Body of pancreas (tissue), 4 donors: ENCODE data around the gene KIF26A.

ENCODE experiments used
- POLR2A ChIP-seq, 3 donors: fragments of 450-650 bp; IDR thresholded peaks; one replicate each; pipeline ENCODE4 v1.6.1; 2016; ENCODE audit warnings: antibody characterized with exemption in 3 of 3, mild to moderate bottlenecking in 2 of 3
- TF ChIP-seq, protein P1 (sequence below), 7 experiments: fragments of 450-650 bp in 4 of 7; fragments of 200-600 bp in 3 of 7; sonication (generic) in 3 of 7; IDR thresholded peaks; one replicate each; pipeline ENCODE4 v1.5.1; 2016 to 2019; ENCODE audit warnings: antibody characterized with exemption in 7 of 7

DNA sequence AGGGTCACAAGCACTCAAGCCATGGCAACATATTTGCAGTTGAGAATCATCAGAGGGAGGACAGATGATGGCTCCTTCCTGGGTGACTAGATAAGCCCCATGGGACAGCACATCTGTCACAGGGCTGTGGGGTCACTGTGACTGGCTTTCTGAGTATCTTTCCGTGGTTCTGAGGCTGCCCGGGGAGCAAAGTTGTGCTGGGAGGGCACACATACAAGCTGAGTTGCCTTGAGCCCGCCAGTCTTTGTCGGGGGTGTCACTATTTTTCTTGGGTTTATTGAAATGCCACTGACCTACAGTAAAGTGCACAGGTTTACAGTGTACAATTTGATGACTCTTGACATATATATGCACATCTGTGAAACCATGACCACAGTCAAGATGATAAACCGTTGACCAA is 17.2 kb upstream of the KIF26A start:
- TF ChIP-seq, protein P1, sequence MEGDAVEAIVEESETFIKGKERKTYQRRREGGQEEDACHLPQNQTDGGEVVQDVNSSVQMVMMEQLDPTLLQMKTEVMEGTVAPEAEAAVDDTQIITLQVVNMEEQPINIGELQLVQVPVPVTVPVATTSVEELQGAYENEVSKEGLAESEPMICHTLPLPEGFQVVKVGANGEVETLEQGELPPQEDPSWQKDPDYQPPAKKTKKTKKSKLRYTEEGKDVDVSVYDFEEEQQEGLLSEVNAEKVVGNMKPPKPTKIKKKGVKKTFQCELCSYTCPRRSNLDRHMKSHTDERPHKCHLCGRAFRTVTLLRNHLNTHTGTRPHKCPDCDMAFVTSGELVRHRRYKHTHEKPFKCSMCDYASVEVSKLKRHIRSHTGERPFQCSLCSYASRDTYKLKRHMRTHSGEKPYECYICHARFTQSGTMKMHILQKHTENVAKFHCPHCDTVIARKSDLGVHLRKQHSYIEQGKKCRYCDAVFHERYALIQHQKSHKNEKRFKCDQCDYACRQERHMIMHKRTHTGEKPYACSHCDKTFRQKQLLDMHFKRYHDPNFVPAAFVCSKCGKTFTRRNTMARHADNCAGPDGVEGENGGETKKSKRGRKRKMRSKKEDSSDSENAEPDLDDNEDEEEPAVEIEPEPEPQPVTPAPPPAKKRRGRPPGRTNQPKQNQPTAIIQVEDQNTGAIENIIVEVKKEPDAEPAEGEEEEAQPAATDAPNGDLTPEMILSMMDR (IDR thresholded peaks at IDR 0.05): no peak
- TF ChIP-seq POLR2A (IDR thresholded peaks at IDR 0.05): no peak
